ENCODE measurements around the gene PPP1R26.

PPP1R26 gene

DNA sequence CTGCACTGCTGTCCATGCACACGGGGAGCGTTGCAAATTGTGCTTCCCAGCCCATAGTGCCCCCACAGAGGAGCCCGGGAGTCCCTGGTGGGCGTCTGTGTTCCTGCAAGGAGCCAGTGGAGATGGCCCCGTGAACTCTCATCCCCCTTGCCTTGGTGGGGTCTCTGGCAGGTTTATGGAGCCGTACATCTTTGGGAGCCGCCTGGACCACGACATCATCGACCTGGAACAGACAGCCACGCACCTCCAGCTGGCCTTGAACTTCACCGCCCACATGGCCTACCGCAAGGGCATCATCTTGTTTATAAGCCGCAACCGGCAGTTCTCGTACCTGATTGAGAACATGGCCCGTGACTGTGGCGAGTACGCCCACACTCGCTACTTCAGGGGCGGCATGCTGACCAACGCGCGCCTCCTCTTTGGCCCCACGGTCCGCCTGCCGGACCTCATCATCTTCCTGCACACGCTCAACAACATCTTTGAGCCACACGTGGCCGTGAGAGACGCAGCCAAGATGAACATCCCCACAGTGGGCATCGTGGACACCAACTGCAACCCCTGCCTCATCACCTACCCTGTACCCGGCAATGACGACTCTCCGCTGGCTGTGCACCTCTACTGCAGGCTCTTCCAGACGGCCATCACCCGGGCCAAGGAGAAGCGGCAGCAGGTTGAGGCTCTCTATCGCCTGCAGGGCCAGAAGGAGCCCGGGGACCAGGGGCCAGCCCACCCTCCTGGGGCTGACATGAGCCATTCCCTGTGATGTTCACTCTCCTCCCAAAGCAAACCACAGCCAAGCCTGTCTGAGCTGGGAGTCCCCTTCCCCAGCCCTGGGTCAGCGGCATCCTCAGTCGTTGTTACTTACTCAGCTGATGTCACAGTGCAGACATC is 24.0 kb downstream of the PPP1R26 start:
- Histone ChIP-seq H3K9ac (ENCODE audit: low read depth, low read length) (no peak overlapping the region), H3K27me3 (ENCODE audit: control insufficient read depth, insufficient read depth, low read length) (no peaks in the 10 kb centered on the region), H3K4me1 (ENCODE audit: control insufficient read depth, insufficient read depth, low read length) (no peaks in the 10 kb centered on the region), H3K36me3 (ENCODE audit: control insufficient read depth, insufficient read depth, low read length) (peaks cover 35% of the 10 kb centered on the region), H3K9me3 (ENCODE audit: control insufficient read depth, insufficient read depth, low read length) (no peaks in the 10 kb centered on the region), H3K4me3 (ENCODE audit: low read depth, low read length) (no peak overlapping the region)

- Histone ChIP-seq H3K36me3 (ENCODE audit: control insufficient read depth, insufficient read depth, low read length) (peaks cover 35% of the 10 kb centered on the region), H3K4me1 (ENCODE audit: control insufficient read depth, insufficient read depth, low read length) (no peaks in the 10 kb centered on the region), H3K9me3 (ENCODE audit: control insufficient read depth, insufficient read depth, low read length) (no peaks in the 10 kb centered on the region), H3K9ac (ENCODE audit: low read depth, low read length) (no peak overlapping the region), H3K27me3 (ENCODE audit: control insufficient read depth, insufficient read depth, low read length) (no peaks in the 10 kb centered on the region), H3K4me3 (ENCODE audit: low read depth, low read length) (no peak overlapping the region)
These were observed 25.0 kb downstream of the PPP1R26 start for GRCh38 chr9:135504262-135505243.

- no peak overlapping the region for H3K4me3 ChIP-seq (ENCODE audit: low read depth, low read length)
- H3K4me1 ChIP-seq (ENCODE audit: control insufficient read depth, insufficient read depth, low read length), result no peaks in the 10 kb centered on the region
- H3K27me3 ChIP-seq (ENCODE audit: control insufficient read depth, insufficient read depth, low read length), result no peaks in the 10 kb centered on the region
- H3K36me3 ChIP-seq (ENCODE audit: control insufficient read depth, insufficient read depth, low read length), result peaks cover 35% of the 10 kb centered on the region
- H3K9me3 ChIP-seq (ENCODE audit: control insufficient read depth, insufficient read depth, low read length), result no peaks in the 10 kb centered on the region
- H3K9ac ChIP-seq (ENCODE audit: low read depth, low read length), result no peak overlapping the region
These were observed 26.0 kb downstream of the PPP1R26 start for GRCh38 chr9:135505406-135506187.

GRCh38 chr9:135506327-135507103 is 26.9 kb downstream of the PPP1R26 start:
- Histone ChIP-seq H3K27me3 (ENCODE audit: control insufficient read depth, insufficient read depth, low read length) (no peaks in the 10 kb centered on the region), H3K4me3 (ENCODE audit: low read depth, low read length) (no peak overlapping the region), H3K4me1 (ENCODE audit: control insufficient read depth, insufficient read depth, low read length) (no peaks in the 10 kb centered on the region), H3K36me3 (ENCODE audit: control insufficient read depth, insufficient read depth, low read length) (peaks cover 35% of the 10 kb centered on the region), H3K9me3 (ENCODE audit: control insufficient read depth, insufficient read depth, low read length) (no peaks in the 10 kb centered on the region), H3K9ac (ENCODE audit: low read depth, low read length) (no peak overlapping the region)

GRCh38 chr9:135507104-135508035 is 27.8 kb downstream of the PPP1R26 start:
- H3K9ac ChIP-seq (ENCODE audit: low read depth, low read length), result no peak overlapping the region
- H3K36me3 ChIP-seq (ENCODE audit: control insufficient read depth, insufficient read depth, low read length), result peaks cover 28% of the 10 kb centered on the region
- H3K4me1 ChIP-seq (ENCODE audit: control insufficient read depth, insufficient read depth, low read length), result no peaks in the 10 kb centered on the region
- no peaks in the 10 kb centered on the region for H3K9me3 ChIP-seq (ENCODE audit: control insufficient read depth, insufficient read depth, low read length)
- no peaks in the 10 kb centered on the region for H3K27me3 ChIP-seq (ENCODE audit: control insufficient read depth, insufficient read depth, low read length)
- no peak overlapping the region for H3K4me3 ChIP-seq (ENCODE audit: low read depth, low read length)

DNA sequence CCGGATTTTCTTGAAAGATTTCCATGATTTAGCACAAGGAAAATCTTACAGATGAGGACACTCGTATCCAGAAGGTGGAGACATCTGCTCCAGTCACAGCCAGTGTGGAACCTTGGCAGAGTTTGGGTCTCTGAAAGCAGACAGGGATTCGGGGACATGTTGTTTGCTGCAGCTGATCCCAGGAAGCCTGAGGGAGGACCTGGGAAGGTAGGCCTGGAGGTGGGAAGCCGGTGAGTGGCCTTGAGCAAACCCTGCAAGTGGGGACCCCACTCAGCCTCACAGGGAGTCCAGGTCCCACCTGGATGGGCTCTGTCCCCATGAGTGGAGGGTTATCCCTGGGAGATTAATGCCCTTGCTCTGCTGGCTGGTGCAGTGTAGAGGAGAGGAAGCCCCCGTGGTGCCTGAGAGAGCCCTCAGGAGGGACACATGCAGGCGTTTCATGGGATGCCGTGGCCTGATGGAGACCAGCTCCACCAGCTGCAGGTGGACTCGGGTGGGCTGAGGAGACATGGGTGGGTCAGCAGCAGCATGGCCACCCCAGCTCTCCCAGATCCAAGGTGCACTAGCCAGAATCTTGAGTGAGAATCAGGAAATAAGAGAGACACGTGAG is 28.7 kb downstream of the PPP1R26 start:
- Histone ChIP-seq H3K36me3 (ENCODE audit: control insufficient read depth, insufficient read depth, low read length) (peaks cover 19% of the 10 kb centered on the region), H3K4me1 (ENCODE audit: control insufficient read depth, insufficient read depth, low read length) (no peaks in the 10 kb centered on the region), H3K27me3 (ENCODE audit: control insufficient read depth, insufficient read depth, low read length) (no peaks in the 10 kb centered on the region), H3K4me3 (ENCODE audit: low read depth, low read length) (no peak overlapping the region), H3K9me3 (ENCODE audit: control insufficient read depth, insufficient read depth, low read length) (no peaks in the 10 kb centered on the region), H3K9ac (ENCODE audit: low read depth, low read length) (no peak overlapping the region)

- Histone ChIP-seq H3K36me3 (ENCODE audit: control insufficient read depth, insufficient read depth, low read length) (peaks cover 8% of the 10 kb centered on the region), H3K9ac (ENCODE audit: low read depth, low read length) (no peak overlapping the region), H3K4me1 (ENCODE audit: control insufficient read depth, insufficient read depth, low read length) (no peaks in the 10 kb centered on the region), H3K4me3 (ENCODE audit: low read depth, low read length) (no peak overlapping the region), H3K27me3 (ENCODE audit: control insufficient read depth, insufficient read depth, low read length) (no peaks in the 10 kb centered on the region), H3K9me3 (ENCODE audit: control insufficient read depth, insufficient read depth, low read length) (no peaks in the 10 kb centered on the region)
These were observed 29.9 kb downstream of the PPP1R26 start for GRCh38 chr9:135509458-135509857.

- H3K27me3 ChIP-seq (ENCODE audit: control insufficient read depth, insufficient read depth, low read length), result no peaks in the 10 kb centered on the region
- H3K36me3 ChIP-seq (ENCODE audit: control insufficient read depth, insufficient read depth, low read length), result no peaks in the 10 kb centered on the region
- no peak overlapping the region for H3K4me3 ChIP-seq (ENCODE audit: low read depth, low read length)
- H3K9me3 ChIP-seq (ENCODE audit: control insufficient read depth, insufficient read depth, low read length), result no peaks in the 10 kb centered on the region
- H3K9ac ChIP-seq (ENCODE audit: low read depth, low read length), result no peak overlapping the region
- no peaks in the 10 kb centered on the region for H3K4me1 ChIP-seq (ENCODE audit: control insufficient read depth, insufficient read depth, low read length)
These were observed 32.6 kb downstream of the PPP1R26 start for GRCh38 chr9:135512241-135512603.

DNA sequence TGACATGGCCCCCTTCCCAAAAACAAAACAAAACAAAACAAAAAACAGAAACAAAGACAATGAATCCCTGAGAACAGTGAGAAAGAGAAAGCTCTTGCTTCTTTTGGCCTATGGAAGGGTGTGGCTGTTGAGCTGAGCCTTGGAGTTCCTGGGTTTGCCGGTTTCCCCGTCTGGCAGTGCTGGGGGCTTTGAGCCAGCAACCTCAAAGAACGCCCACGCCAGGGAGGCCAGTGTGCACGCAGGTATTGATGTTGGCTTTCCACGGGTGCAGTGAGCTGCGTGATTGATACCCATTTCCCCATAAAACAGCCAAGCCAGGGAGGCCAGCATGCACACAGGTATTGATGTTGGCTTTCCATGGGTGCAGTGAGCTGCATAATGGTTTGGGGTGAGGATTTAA is 33.3 kb downstream of the PPP1R26 start:
- no peaks in the 10 kb centered on the region for H3K4me1 ChIP-seq (ENCODE audit: control insufficient read depth, insufficient read depth, low read length)
- H3K9ac ChIP-seq (ENCODE audit: low read depth, low read length), result no peak overlapping the region
- H3K27me3 ChIP-seq (ENCODE audit: control insufficient read depth, insufficient read depth, low read length), result no peaks in the 10 kb centered on the region
- H3K9me3 ChIP-seq (ENCODE audit: control insufficient read depth, insufficient read depth, low read length), result no peaks in the 10 kb centered on the region
- no peaks in the 10 kb centered on the region for H3K36me3 ChIP-seq (ENCODE audit: control insufficient read depth, insufficient read depth, low read length)
- no peak overlapping the region for H3K4me3 ChIP-seq (ENCODE audit: low read depth, low read length)

- no peak overlapping the region for H3K9ac ChIP-seq (ENCODE audit: low read depth, low read length)
These were observed 33.8 kb downstream of the PPP1R26 start for GRCh38 chr9:135513351-135513846.

More at GRCh38 chr9:135513351-135513846, 33.8 kb downstream of the PPP1R26 start:
- Histone ChIP-seq H3K9me3 (ENCODE audit: control insufficient read depth, insufficient read depth, low read length) (no peaks in the 10 kb centered on the region), H3K4me3 (ENCODE audit: low read depth, low read length) (no peak overlapping the region), H3K27me3 (ENCODE audit: control insufficient read depth, insufficient read depth, low read length) (no peaks in the 10 kb centered on the region), H3K36me3 (ENCODE audit: control insufficient read depth, insufficient read depth, low read length) (no peaks in the 10 kb centered on the region), H3K4me1 (ENCODE audit: control insufficient read depth, insufficient read depth, low read length) (no peaks in the 10 kb centered on the region)
